HG03139 (cell line): ENCODE results near the gene IL4I1.
A peak's percentile ranks its signal among the peaks of the same experiment; 100 is the strongest.
"Not testable (repeated sequence)": the region's sequence is repeated elsewhere in the genome, so short reads cannot be mapped to it uniquely, and the experiment has no call there.

Experiments used
- ATAC-seq: cut with Tn5 transposase; IDR thresholded peaks from one replicate; pipeline ENCODE4 v1.9.1; 2021; ENCODE audit not compliant: unreplicated experiment

IL4I1 gene

GRCh38 chr19:49896863-49897621, at the start of gene IL4I1:
Gene IL4I1 (minus strand): TSS chr19:49896887. CDS start chr19:49896160, 727 bp downstream.
- ATAC-seq: peak; percentile 50

DNA sequence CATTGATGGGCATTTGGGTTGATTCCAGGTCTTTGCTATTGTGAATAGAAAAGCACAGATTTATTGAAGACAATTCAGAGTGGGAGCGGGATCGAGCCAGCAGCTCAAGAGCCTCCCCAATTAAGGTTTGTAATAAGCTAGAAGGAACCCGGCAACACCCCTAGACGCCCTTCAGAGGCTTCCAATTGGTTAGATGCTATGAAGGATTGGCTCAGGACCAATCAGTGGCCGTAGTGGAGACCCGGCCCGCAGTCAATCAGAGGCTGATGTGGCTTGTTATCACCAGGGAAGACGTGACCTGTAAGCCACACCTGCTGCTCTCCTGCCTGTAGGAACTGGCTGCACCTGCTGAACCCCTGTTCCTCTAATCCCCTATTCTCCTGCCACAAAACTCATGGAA, 49.7 kb upstream of the IL4I1 start:
- no peak for ATAC-seq

GRCh38 chr19:49944567-49944966, 47.9 kb upstream of the IL4I1 start:
- not testable (repeated sequence) for ATAC-seq

DNA sequence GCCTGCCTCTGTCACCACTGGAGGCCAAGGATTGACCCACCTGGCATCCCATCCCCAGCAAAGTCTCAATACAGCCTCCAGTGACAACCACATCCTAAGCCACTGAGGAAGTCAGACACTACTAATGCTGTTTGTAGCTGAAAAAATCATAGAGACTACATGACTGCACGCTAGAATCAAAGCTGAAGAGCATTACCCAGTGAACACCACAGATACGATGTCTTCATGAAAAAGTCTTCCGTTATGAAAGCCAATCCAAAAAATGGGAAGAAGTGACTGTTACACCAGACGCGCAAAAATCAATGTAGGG, 43.8 kb upstream of the IL4I1 start:
- ATAC-seq: no peak

- no peak for ATAC-seq
Observed at GRCh38 chr19:49939721-49940481, 43.2 kb upstream of the IL4I1 start.

DNA sequence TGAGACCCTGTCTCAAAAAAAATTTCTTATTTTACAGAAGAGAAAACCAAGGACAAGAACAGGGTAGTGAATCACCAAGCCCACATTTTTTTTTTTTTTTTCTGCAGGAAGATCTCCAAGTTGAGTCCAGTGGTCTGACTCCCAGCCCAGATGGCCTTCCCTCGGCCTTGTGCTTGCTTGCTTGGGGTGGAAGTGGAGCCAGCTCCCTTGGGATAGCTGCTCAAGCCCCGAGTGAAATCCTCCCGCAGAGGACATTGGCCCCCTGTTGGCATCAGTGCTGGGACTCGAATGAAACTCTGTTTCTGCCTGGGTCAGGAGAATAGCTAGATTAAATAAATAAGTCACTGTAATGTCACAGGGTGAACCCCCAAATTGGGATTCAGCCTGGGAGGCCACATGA, 42.0 kb upstream of the IL4I1 start:
- ATAC-seq: no peak

DNA sequence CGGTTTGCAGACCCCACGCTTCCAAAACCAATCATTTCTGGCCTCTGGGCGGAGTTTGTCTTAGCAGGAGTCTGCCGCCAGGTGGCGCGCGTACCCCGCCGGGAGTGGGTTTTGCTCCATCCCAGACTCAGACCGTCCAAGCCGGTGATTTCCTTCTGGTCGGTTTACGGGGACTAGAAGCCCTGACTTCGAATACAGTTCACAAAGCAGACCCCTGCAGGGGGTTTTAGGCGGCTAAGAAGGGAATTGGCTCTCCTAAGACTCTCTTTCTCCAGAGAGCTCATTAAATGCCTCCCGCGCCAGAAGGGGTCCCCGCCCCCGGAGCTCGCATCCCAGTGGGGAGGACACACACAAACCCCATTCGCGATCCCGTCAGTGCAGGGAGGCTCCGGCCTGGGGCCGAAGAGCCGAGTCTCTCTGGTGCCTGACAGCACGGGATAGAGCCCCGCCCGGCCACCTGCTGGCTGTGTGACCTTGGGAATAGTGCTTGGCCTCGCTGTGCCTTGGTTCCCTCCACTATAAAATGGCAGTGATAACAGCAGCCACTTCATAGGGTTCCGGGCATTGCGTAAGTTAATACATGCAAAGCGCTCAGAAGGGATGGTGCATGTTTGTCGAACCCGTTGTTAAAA, 41.2 kb upstream of the IL4I1 start:
- no peak for ATAC-seq

- no peak for ATAC-seq
Observed at GRCh38 chr19:49936549-49936948, 39.9 kb upstream of the IL4I1 start.

GRCh38 chr19:49933643-49934042, 37.0 kb upstream of the IL4I1 start:
- ATAC-seq: no peak

DNA sequence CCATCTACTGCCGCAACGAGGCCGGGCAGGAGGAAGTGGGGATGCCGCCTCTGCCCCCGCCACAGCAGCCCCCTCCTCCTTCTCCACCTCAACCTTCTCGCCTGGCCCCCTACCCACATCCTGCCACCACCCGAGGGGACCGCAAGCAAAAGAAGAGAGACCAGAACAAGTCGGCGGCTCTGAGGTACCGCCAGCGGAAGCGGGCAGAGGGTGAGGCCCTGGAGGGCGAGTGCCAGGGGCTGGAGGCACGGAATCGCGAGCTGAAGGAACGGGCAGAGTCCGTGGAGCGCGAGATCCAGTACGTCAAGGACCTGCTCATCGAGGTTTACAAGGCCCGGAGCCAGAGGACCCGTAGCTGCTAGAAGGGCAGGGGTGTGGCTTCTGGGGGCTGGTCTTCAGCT, 36.0 kb upstream of the IL4I1 start:
- no peak for ATAC-seq

- ATAC-seq: no peak
Observed at GRCh38 chr19:49932041-49932451, 35.4 kb upstream of the IL4I1 start.

- no peak for ATAC-seq
Observed at GRCh38 chr19:49931293-49932040, 34.8 kb upstream of the IL4I1 start.

DNA sequence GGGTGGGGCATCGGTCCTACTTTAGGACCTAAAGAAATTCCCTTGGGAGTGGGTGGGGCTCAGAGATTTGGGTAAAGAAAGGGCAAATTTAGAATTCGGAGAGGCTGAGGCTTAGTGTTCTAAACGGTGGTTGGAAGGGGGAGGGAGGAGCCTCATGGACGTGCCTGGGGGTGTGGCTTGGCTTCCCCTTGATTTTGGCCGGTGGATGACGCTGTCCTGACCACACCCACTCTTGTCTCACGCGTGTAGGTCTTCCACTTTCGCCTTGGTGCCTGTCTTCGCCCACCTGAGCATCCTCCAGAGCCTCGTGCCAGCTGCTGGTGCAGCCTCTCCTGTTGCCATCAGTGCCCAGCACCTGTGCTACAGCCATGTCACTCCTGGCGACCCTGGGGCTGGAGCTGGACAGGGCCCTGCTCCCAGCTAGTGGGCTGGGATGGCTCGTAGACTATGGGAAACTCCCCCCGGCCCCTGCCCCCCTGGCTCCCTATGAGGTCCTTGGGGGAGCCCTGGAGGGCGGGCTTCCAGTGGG, 33.9 kb upstream of the IL4I1 start:
- no peak for ATAC-seq

- ATAC-seq: peak; percentile 68
Observed at GRCh38 chr19:49929611-49930482, 33.2 kb upstream of the IL4I1 start.

DNA sequence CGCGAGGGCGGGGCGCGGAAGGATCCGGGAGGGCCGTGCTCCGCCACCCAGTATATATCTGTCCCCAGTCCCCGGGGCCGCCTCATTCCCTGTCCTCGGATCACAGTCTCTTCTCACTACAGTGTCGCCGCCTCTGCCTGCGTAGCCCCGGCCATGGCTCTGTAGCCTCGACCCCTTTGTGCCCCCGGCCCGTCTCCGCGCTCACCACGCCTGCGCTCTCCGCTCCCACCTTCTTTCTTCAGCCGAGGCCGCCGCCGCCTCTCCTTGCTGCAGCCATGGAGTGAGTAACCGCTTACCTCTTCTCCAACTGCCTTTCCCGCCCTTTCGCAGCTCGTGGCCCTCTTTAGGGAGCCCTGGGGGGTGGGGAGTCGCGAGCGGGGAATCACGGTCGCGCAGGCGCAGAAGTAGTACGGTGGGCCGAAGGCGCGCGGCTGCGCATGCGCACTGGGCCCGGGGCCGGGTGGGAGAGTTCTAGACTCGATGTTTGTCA, 32.5 kb upstream of the IL4I1 start, which contains the start of the genes ATF5 and NUP62:
TSS of gene ATF5 (plus strand) at position 85 of the 490 bp plus-strand sequence. CDS start 1,646 bp downstream, outside the sequence.
TSS of gene NUP62 (minus strand) at position 384 of the 490 bp plus-strand sequence. CDS start 19,697 bp downstream, outside the sequence.
- ATAC-seq: peak; percentile 37

DNA sequence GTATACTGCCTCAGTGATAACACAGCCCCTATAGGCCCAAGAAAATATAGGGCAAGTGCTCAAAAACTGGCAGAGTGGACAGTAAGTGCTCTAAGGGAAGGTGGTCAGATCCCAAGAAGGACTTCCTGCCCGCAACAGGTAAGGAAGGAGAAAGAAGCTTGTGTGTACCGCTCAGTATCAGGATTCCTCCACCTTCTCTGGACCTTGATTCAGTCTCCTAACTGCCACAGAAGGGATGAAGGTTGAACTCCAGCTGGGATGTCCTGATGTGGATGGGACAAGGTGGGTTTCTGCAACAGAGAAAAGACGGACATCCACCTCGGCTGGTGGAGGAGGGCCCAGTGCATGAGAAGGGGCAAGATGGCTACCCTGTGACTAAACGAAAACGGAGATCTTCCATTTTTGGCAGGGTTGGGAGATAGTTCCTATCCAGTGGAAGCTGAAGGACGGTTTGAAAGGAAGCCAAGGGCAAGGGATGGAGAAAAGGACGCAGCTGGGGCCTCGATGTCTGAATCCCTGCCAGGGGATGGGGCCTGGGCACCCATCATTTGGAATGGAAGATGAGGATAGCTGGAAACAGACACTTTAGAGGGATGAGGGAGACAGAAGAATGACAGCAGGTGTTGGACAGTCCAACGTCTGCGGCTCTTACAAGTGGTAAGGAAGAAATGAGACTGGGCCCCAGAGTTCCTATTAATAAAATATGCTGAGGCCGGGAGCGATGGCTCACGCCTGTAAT, 31.0 kb upstream of the IL4I1 start:
- ATAC-seq: no peak

DNA sequence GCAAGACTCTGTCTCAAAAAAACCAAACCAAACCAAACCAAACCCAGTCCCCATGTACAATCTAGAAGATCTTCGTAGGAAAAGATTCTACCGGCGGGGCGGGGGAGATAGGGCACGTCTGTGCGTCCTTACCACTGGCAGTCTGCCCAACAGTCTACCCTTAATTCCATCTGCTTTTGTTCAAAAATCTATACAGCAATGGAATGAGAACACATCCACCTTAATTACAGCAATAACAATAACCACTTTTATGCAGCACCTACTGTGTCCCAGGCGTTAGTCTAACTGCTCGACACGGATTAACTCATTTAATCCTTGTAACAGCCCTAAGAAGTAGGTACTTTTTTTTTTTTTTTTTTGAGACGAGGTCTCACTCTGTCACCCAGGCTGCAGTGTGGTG, 29.8 kb upstream of the IL4I1 start:
- no peak for ATAC-seq

DNA sequence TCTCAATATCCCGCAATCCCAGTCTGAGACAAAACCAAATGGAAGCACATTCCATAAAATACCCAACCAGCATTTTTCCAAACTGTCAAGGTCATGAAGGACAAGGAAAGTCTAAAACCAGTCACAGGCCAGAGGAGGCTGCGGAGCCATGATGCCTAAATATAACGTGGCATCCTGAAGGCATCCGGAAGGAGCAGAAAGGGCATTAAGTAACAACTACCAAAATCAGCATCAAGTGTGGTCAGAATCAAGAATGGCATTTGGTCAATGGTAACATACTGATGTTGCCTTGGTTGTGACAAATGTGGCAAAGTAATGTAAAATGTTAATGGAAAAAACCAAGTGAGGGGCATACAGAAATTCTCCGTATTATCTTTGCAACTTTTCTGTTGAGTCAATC, 28.8 kb upstream of the IL4I1 start:
- ATAC-seq: no peak

DNA sequence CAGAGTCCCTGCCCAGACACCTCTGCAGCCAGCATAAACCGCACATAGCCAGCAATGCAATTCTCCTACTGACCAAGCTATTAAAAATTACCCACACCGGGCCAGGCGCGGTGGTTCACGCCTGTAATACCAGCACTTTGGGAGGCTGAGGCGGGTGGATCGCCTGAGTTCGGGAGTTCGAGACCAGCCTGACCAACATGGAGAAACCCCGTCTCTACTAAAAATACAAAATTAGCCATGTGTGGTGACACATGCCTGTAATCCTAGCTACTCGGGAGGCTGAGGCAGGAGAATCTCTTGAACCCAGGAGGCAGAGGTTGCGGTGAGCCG, 28.2 kb upstream of the IL4I1 start:
- not testable (repeated sequence) for ATAC-seq
